ENCODE measurements around the gene PTPRN2. TPM values are rescaled to one million over a fixed set of nuclear protein-coding genes. Genes with fewer than 3 reads are reported as not detected.

Gene PTPRN2
- total and polyA plus RNA-seq, 2 of the 13 experiments (the other 11 are each of a cell fraction or from before 2014, with no cell fraction given), result 2.5 to 24.2 TPM

DNA sequence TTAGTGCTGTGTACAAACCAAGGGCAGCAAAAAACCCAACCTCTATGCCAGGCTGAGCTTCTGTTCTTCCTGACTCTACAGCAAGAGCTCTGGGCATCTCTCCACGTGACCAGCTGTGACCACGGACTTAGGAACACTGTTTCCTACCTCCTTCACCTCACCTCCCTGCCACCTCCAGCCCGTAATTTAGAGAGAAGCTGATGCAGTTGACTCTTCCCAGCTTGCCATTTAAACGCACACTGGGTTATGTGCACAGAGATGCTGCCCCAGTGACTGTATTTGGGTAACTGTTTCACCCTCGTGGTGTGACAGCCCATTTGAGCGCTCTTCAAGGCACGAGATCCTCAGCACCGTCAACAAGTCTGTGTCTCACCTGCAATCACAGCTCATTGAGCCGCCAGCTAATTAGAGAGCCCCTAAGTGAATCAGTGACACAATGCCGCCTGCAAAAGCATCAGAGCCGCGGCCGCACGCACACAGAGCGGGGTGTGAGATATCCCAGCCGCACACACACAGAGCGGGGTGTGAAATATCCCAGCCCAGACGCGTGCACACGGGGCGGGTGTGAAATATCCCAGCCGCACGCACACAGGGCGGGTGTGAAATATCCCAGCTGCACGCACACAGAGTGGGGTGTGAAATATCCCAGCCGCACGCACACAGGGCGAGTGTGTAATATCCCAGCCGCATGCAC, 319.7 kb downstream of the PTPRN2 start:
- Histone ChIP-seq H3K9me3 (ENCODE audit: low read length) (no peaks in the 10 kb centered on the region), H3K4me1 (ENCODE audit: insufficient read depth, low read length) (peaks cover 35% of the 10 kb centered on the region), H3K27me3 (ENCODE audit: control insufficient read depth in 1 of 2, insufficient read depth in 2 of 2, low read length in 2 of 2) (no peaks in the 10 kb centered on the region), H4K20me1 (ENCODE audit: insufficient read depth, low read length) (peaks cover 16% of the 10 kb centered on the region; the same call in 1 of the 2 replicates), H3K4me2 (ENCODE audit: low read depth, low read length) (no peak overlapping the region), H3K4me3 (replicated peaks in 1 of 3; ENCODE audit: insufficient read depth in 1 of 3, low read depth in 2 of 3, low read length in 3 of 3) (no peak overlapping the region), H3K27ac (ENCODE audit: extremely low read length, insufficient read depth, low read length) (no peak overlapping the region), H3K36me3 (replicated peaks in 1 of 2; ENCODE audit: control insufficient read depth in 1 of 2, insufficient read depth in 2 of 2, low read length in 2 of 2) (no peaks in the 10 kb centered on the region), H2AFZ (ENCODE audit: low read length) (no peak overlapping the region), H3K9ac (ENCODE audit: insufficient read depth, low read depth, low read length) (no peak overlapping the region), H3K79me2 (ENCODE audit: insufficient read depth, low read length) (no peaks in the 10 kb centered on the region)
- DNase-seq (ENCODE audit: low spot score) (no peak), ATAC-seq (no peak), FAIRE-seq (no peak)
- no TSS peak for BruUV-seq (replicated peaks)
- TF ChIP-seq SRSF9 (IDR thresholded peaks at IDR 0.05; ENCODE audit: borderline replicate concordance, insufficient read depth, low read depth, low read length, poor library complexity, severe bottlenecking), result no peak
- TF ChIP-seq, protein P1, sequence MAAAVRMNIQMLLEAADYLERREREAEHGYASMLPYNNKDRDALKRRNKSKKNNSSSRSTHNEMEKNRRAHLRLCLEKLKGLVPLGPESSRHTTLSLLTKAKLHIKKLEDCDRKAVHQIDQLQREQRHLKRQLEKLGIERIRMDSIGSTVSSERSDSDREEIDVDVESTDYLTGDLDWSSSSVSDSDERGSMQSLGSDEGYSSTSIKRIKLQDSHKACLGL (CRISPR knock-in tag; IDR thresholded peaks at IDR 0.05), result no peak
- no peak for TF ChIP-seq HES4 (CRISPR knock-in tag; IDR thresholded peaks at IDR 0.05; ENCODE audit: borderline replicate concordance)
- no peak for TF ChIP-seq GTF3A (CRISPR knock-in tag; conservative IDR thresholded peaks at IDR 0.05)
- CTCF ChIA-PET (ENCODE audit: low intra/inter-chr PET ratio, low total read pairs), result no interaction called here
- in situ Hi-C loops (cut with HindIII; ENCODE audit: extremely low pct_ligation_motif_present, low pct_unique_long_range_greater_than_20kb), result no loop called here
- 86% methylated on average over 20 of the region's 29 CpGs for WGBS (ENCODE audit: low lambda C conversion rate)
- intact Hi-C loops (cut with micrococcal nuclease; ENCODE audit: unreplicated experiment), result no loop called here
- POLR2A ChIA-PET, result no interaction called here

DNA sequence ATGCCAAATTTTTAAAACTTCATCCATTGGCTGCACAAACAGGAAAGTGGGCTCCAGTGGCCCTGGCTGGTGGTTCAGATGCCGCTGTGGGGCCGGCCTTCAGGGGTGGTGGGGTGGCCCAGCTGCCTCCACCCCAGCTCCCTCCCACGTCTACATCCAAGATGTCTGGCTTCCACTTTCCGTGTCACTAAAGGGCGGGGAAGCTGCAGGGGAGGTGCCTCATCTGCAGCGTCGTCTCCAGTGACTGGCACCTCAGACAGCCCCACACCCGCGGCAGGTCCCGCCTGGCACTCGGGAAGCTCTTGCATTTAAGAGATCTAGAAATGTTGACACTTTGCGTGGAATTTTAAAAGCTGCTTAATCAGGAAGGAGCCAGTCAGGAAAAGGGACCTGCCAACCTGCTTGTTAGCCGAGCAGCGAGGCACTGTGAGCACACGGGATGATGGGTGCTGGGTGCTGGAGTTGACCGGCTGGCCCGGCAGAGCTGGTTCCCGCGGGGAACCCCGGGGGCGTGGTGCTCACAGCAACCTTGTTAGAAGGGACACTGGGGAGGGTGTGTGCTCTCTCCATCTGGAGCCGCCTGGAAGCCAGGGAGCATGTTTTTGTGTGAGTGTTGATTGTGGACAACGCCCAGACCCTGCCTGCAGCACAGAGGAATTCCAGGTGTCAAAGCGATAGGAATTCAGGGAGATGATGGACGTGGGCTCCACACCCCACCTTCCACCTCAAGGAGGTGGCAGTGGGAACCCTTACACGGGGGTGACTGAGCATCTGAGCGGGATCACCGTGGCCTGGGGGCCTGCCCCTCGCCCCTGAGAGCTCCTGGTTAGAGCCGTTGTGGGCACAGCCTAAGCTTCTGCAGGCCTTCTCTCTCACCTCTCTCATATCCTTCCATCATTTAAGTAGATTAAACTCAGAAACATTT, 320.5 kb downstream of the PTPRN2 start:
- Histone ChIP-seq H3K27ac (ENCODE audit: extremely low read length, insufficient read depth, low read length) (no peak overlapping the region), H4K20me1 (ENCODE audit: insufficient read depth, low read length) (peaks cover 16% of the 10 kb centered on the region; the same call in 1 of the 2 replicates), H2AFZ (ENCODE audit: low read length) (no peak overlapping the region), H3K27me3 (ENCODE audit: control insufficient read depth in 1 of 2, insufficient read depth in 2 of 2, low read length in 2 of 2) (no peaks in the 10 kb centered on the region), H3K4me3 (replicated peaks in 1 of 3; ENCODE audit: insufficient read depth in 1 of 3, low read depth in 2 of 3, low read length in 3 of 3) (no peak overlapping the region), H3K9me3 (ENCODE audit: low read length) (no peaks in the 10 kb centered on the region), H3K4me1 (ENCODE audit: insufficient read depth, low read length) (peaks cover 43% of the 10 kb centered on the region), H3K9ac (ENCODE audit: insufficient read depth, low read depth, low read length) (no peak overlapping the region), H3K79me2 (ENCODE audit: insufficient read depth, low read length) (no peaks in the 10 kb centered on the region), H3K4me2 (ENCODE audit: low read depth, low read length) (no peak overlapping the region), H3K36me3 (replicated peaks in 1 of 2; ENCODE audit: control insufficient read depth in 1 of 2, insufficient read depth in 2 of 2, low read length in 2 of 2) (no peaks in the 10 kb centered on the region)
- no peak for DNase-seq (ENCODE audit: low spot score)
- WGBS (ENCODE audit: low lambda C conversion rate), result 86% methylated on average over 25 of the region's 30 CpGs
- no peak for ATAC-seq
- no TSS peak for BruUV-seq (replicated peaks)
- in situ Hi-C loops (cut with HindIII; ENCODE audit: extremely low pct_ligation_motif_present, low pct_unique_long_range_greater_than_20kb) (no loop called here), intact Hi-C loops (cut with micrococcal nuclease; ENCODE audit: unreplicated experiment) (no loop called here)
- TF ChIP-seq CREB3 (CRISPR knock-in tag; IDR thresholded peaks at IDR 0.05) (no peak), FOXP4 (CRISPR knock-in tag; IDR thresholded peaks at IDR 0.05) (no peak)
- CTCF ChIA-PET (ENCODE audit: low intra/inter-chr PET ratio, low total read pairs), result no interaction called here
- FAIRE-seq, result no peak
- POLR2A ChIA-PET, result no interaction called here
